HepG2 (cell line): ENCODE measurements around the gene FGD4. TPM values are rescaled to one million over a fixed set of nuclear protein-coding genes. Genes with fewer than 3 reads are reported as not detected.

Source experiments
- AKAP8 ChIP-seq: sonication (generic); formaldehyde crosslinking; IDR thresholded peaks from 2 replicates; pipeline ENCODE4 v1.5.1; 2020; ENCODE audit warnings: mild to moderate bottlenecking, missing genetic modification reagents
- GATAD2A ChIP-seq: IDR thresholded peaks from 2 replicates; pipeline ENCODE4 v1.6.1; 2016
- JUN ChIP-seq: sonication (generic); formaldehyde crosslinking; IDR thresholded peaks from 2 replicates; pipeline ENCODE4 v1.4.0; 2020; ENCODE audit warnings: mild to moderate bottlenecking, missing genetic modification reagents
- MYPOP ChIP-seq: sonication (generic); formaldehyde crosslinking; IDR thresholded peaks from 2 replicates; pipeline ENCODE4 v1.8.1; 2023; ENCODE audit warnings: mild to moderate bottlenecking, moderate library complexity, missing genetic modification reagents
- PHF8 ChIP-seq: sonication (generic); formaldehyde crosslinking; IDR thresholded peaks from 2 replicates; pipeline ENCODE4 v1.5.0; 2020; ENCODE audit warnings: missing genetic modification reagents
- PRDM15 ChIP-seq: sonication (generic); formaldehyde crosslinking; IDR thresholded peaks from 2 replicates; pipeline ENCODE4 v1.4.0; 2020; ENCODE audit warnings: missing genetic modification reagents
- PTBP1 ChIP-seq: fragments of 200-400 bp; formaldehyde crosslinking; IDR thresholded peaks from 2 replicates; pipeline ENCODE4 v1.6.1; 2018; ENCODE audit warnings: low read length, low read depth; ENCODE audit not compliant: poor library complexity, severe bottlenecking
- SAP130 ChIP-seq: IDR thresholded peaks from 2 replicates; pipeline ENCODE4 v1.6.1; 2016; ENCODE audit warnings: low read depth
- TGIF2 ChIP-seq: IDR thresholded peaks from 2 replicates; pipeline ENCODE4 v1.6.1; 2016; ENCODE audit warnings: control low read depth, missing compliant biosample characterization
- TOE1 ChIP-seq: sonication (generic); formaldehyde crosslinking; IDR thresholded peaks from 2 replicates; pipeline ENCODE4 v1.4.0; 2020; ENCODE audit warnings: mild to moderate bottlenecking, missing genetic modification reagents
- TRIM24 ChIP-seq: sonication (generic); formaldehyde crosslinking; IDR thresholded peaks from 2 replicates; pipeline ENCODE4 v1.8.0; 2022; ENCODE audit warnings: mild to moderate bottlenecking, missing genetic modification reagents
- ZBTB26 ChIP-seq: IDR thresholded peaks from 2 replicates; pipeline ENCODE4 v1.6.1; 2016; ENCODE audit warnings: missing compliant biosample characterization, missing genetic modification reagents, borderline replicate concordance
- ZNF430 ChIP-seq: sonication (generic); formaldehyde crosslinking; IDR thresholded peaks from 2 replicates; pipeline ENCODE4 v1.9.0; 2021; ENCODE audit warnings: mild to moderate bottlenecking, missing genetic modification reagents
- ZNF552 ChIP-seq: sonication (generic); formaldehyde crosslinking; IDR thresholded peaks from 2 replicates; pipeline ENCODE4 v1.9.0; 2022; ENCODE audit warnings: missing genetic modification reagents, mild to moderate bottlenecking, borderline replicate concordance
- ZNF652 ChIP-seq: IDR thresholded peaks from 2 replicates; pipeline ENCODE4 v1.6.1; 2016; ENCODE audit warnings: low read depth, borderline replicate concordance
- ZNF772 ChIP-seq: sonication (generic); formaldehyde crosslinking; IDR thresholded peaks from 2 replicates; pipeline ENCODE4 v1.5.0; 2020; ENCODE audit warnings: mild to moderate bottlenecking, missing genetic modification reagents
- ZNF788 ChIP-seq: sonication (generic); formaldehyde crosslinking; IDR thresholded peaks from 2 replicates; pipeline ENCODE4 v1.5.0; 2020; ENCODE audit warnings: mild to moderate bottlenecking, missing genetic modification reagents, borderline replicate concordance
- polyA plus RNA-seq, 8 experiments: library from polyadenylated mRNA; depleted of rRNA in 3 of 8; stranded (reverse) in 7 of 8; unstranded in 1 of 8; fragments of >200 nt; fragmentation: Illumina TruSeq in 4 of 8; extraction: Trizol in 4 of 8; gene quantifications; 2 replicates each; pipeline versions ENCODE4 v1.2.1 to v1.2.3, GENCODE V29; 2011 to 2016; ENCODE audit warnings: low read depth in 4 of 8, missing spikeins in 1 of 8, mixed read lengths in 1 of 8; ENCODE audit not compliant: insufficient read depth in 1 of 8
- total RNA-seq, 5 experiments: library from RNA; depleted of rRNA; stranded (reverse); fragments of >200 nt; fragmentation: Illumina TruSeq; extraction: Trizol; gene quantifications; 2 replicates each; pipeline ENCODE4 v1.2.3, GENCODE V29; 2016; ENCODE audit warnings: low read depth in 1 of 5
- TF ChIP-seq, protein P1 (sequence below): sonication (generic); formaldehyde crosslinking; IDR thresholded peaks from 2 replicates; pipeline ENCODE4 v1.4.0; 2020; ENCODE audit warnings: missing genetic modification reagents
- TF ChIP-seq, protein P2 (sequence below): sonication (generic); formaldehyde crosslinking; IDR thresholded peaks from 2 replicates; pipeline ENCODE4 v1.5.0; 2020; ENCODE audit warnings: mild to moderate bottlenecking, missing genetic modification reagents, moderate library complexity

Gene FGD4
- total and polyA plus RNA-seq, 2 of the 13 experiments (the other 11 are each of a cell fraction or from before 2014, with no cell fraction given): 4.6 to 6.6 TPM

DNA sequence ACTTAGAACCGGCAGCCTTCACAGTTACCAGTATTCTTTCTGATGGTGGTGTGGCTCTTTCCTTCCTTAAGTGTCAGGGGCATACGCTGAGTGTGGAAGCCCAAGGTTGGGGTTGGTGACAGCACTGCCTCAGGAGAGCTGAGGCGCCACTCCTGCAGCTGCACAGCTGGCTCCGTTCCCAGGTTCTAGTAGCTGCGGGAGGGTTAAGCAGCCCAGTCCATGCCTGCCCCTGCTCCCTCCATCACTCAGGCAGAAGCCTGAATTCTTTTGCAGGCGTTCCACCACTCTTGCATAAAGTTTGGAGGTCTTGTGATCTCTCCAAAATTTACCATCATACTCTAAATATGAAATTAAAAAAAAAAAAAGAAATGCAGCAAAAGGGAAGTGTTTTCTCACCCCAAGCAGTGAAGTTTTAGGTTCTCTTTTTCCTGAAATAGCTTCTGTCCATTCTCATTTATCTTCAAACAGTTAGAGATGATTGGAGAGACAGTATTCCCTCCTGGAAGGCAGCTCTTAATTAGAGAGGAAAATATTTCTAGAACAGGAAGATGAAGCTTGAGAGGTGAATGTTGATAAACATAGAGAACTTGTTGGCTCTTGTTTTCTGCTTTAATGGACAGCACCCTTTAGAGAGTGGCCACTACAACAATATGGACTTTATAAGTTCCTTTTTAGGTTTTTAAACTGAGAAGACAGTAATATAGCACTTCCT lies 136.1 kb downstream of the FGD4 start (continued):
- TF ChIP-seq, protein P1, sequence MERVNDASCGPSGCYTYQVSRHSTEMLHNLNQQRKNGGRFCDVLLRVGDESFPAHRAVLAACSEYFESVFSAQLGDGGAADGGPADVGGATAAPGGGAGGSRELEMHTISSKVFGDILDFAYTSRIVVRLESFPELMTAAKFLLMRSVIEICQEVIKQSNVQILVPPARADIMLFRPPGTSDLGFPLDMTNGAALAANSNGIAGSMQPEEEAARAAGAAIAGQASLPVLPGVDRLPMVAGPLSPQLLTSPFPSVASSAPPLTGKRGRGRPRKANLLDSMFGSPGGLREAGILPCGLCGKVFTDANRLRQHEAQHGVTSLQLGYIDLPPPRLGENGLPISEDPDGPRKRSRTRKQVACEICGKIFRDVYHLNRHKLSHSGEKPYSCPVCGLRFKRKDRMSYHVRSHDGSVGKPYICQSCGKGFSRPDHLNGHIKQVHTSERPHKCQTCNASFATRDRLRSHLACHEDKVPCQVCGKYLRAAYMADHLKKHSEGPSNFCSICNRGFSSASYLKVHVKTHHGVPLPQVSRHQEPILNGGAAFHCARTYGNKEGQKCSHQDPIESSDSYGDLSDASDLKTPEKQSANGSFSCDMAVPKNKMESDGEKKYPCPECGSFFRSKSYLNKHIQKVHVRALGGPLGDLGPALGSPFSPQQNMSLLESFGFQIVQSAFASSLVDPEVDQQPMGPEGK: peak; percentile 10; the same call in 1 of the 2 replicates
- TF ChIP-seq ZNF772 (peak; percentile 34; the same call in 1 of the 2 replicates), TGIF2 (CRISPR knock-in tag) (0 out of 2 replicates have a peak, but pooled peaks have one; percentile 53), SAP130 (CRISPR knock-in tag) (peak; percentile 75), ZNF788 (CRISPR knock-in tag) (0 out of 2 replicates have a peak, but pooled peaks have one; percentile 34), JUN (CRISPR knock-in tag) (no peak), TRIM24 (no peak), ZNF552 (CRISPR knock-in tag) (no peak), PRDM15 (CRISPR knock-in tag) (peak; percentile 38; the same call in 1 of the 2 replicates), PTBP1 (no peak), ZNF430 (CRISPR knock-in tag) (0 out of 2 replicates have a peak, but pooled peaks have one; percentile 64), MYPOP (no peak), AKAP8 (CRISPR knock-in tag) (no peak), GATAD2A (peak; percentile 57), PHF8 (CRISPR knock-in tag) (0 out of 2 replicates have a peak, but pooled peaks have one; percentile 33), TOE1 (CRISPR knock-in tag) (no peak), ZNF652 (CRISPR knock-in tag) (peak; percentile 58; the same call in 1 of the 2 replicates), ZBTB26 (CRISPR knock-in tag) (peak; percentile 20; the same call in 1 of the 2 replicates)
- TF ChIP-seq, protein P2, sequence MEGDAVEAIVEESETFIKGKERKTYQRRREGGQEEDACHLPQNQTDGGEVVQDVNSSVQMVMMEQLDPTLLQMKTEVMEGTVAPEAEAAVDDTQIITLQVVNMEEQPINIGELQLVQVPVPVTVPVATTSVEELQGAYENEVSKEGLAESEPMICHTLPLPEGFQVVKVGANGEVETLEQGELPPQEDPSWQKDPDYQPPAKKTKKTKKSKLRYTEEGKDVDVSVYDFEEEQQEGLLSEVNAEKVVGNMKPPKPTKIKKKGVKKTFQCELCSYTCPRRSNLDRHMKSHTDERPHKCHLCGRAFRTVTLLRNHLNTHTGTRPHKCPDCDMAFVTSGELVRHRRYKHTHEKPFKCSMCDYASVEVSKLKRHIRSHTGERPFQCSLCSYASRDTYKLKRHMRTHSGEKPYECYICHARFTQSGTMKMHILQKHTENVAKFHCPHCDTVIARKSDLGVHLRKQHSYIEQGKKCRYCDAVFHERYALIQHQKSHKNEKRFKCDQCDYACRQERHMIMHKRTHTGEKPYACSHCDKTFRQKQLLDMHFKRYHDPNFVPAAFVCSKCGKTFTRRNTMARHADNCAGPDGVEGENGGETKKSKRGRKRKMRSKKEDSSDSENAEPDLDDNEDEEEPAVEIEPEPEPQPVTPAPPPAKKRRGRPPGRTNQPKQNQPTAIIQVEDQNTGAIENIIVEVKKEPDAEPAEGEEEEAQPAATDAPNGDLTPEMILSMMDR (CRISPR knock-in tag): 0 out of 2 replicates have a peak, but pooled peaks have one; percentile 10
